ENCODE measurements around the gene IDH2.
"Not testable (repeated sequence)": the region's sequence is repeated elsewhere in the genome, so short reads cannot be mapped to it uniquely, and the experiment has no call there.

The IDH2 gene

DNA sequence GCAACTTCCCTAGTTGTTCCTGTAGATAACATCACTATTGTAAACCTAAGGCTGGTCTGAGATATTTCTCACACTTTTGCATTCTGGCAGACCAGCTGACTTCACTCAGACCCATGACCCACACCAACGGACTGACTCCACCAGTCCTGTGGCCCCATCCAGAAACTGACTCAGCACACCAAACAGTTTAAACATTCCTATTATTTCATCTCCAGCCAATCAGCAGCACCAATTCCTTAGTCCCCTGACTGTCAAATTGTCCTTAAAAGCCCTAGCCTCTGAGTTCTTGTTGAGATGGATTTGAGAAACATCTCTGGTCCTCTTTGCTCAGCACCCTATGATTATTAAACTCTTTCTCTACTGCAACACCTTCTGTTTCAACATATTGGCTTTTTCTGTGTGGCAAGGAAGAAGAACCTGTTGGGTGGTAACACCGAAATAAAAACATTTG, 12.2 kb upstream of the IDH2 start:
- TF ChIP-seq, protein P1, sequence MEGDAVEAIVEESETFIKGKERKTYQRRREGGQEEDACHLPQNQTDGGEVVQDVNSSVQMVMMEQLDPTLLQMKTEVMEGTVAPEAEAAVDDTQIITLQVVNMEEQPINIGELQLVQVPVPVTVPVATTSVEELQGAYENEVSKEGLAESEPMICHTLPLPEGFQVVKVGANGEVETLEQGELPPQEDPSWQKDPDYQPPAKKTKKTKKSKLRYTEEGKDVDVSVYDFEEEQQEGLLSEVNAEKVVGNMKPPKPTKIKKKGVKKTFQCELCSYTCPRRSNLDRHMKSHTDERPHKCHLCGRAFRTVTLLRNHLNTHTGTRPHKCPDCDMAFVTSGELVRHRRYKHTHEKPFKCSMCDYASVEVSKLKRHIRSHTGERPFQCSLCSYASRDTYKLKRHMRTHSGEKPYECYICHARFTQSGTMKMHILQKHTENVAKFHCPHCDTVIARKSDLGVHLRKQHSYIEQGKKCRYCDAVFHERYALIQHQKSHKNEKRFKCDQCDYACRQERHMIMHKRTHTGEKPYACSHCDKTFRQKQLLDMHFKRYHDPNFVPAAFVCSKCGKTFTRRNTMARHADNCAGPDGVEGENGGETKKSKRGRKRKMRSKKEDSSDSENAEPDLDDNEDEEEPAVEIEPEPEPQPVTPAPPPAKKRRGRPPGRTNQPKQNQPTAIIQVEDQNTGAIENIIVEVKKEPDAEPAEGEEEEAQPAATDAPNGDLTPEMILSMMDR (IDR thresholded peaks at IDR 0.05; ENCODE audit: low read length, missing control alignments), result no peak
- DNase-seq (ENCODE audit: low read depth), result no peak

DNA sequence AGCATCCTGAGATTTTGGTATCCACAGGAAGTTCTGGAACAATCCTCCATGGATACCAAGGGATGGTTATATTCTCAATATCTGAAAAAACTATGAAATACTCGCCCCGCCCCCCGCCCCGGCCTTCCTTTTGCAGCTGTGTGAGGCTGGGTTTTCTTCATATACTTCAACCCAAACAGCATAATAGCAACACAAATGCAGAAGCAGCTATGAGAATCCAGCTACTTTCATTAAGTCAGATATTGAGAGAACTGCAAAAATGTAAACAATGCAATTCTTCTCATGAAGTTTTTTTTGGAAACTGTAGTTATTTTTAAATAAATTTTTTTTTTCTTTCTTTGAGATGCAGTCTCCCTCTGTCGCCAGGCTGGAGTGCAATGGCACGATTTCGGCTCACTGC, 10.9 kb upstream of the IDH2 start:
- no peak for DNase-seq (ENCODE audit: low read depth)
- H3K4me3 ChIP-seq (replicated peaks; ENCODE audit: low read depth, low read length), result no peak overlapping the region
- TF ChIP-seq, protein P1 (IDR thresholded peaks at IDR 0.05; ENCODE audit: low read length, missing control alignments), result no peak

More for the DNA sequence above, 12.2 kb upstream of the IDH2 start:
- no peak overlapping the region for H3K4me3 ChIP-seq (replicated peaks; ENCODE audit: low read depth, low read length)

DNA sequence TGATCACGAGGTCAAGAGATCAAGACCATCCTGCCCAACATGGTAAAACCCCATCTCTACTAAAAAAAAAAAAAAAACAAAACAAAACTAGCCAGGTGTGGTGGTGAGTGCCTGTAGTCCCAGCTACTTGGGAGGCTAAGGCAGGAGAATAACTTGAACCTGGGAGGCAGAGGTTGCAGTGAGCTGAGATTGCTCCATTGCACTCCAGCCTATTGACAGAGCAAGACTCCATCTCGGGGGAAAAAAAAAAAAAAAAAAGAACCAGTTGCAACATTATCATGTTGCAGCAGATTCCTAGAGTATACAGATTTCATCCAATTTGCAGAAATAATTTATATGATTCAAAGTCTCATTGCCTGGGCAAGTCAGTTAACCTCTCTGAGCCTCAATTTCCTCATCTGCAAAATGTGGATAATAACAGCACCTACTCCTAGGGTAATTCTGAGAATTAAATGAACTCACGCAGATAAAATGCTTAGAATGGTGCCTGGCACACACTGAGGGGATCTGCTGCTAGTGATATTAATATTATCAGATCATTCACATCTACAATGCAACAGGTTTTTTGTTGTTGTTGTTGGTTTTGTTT, 7.0 kb upstream of the IDH2 start:
- H3K4me3 ChIP-seq (replicated peaks; ENCODE audit: low read depth, low read length); DNase-seq (ENCODE audit: low read depth): not testable (repeated sequence)

DNA sequence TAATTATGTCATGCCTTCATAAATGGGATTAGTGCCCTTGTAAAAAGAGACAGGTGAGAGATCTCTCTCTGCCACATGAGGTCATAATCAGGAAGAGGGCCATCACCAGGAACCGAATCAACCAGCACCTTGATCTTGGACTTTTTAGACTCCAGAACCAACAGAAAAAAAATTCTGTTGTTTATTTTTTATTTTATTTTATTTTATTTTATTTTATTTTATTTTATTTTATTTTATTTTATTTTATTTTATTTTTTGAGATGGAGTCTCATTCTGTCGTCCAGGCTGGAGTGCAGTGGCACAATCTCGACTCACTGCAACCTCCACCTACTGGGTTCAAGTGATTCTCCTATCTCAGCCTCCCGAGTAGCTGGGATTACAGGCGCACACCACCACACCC, 5.8 kb upstream of the IDH2 start:
- not testable (repeated sequence) for H3K4me3 ChIP-seq (replicated peaks; ENCODE audit: low read depth, low read length); DNase-seq (ENCODE audit: low read depth)

DNA sequence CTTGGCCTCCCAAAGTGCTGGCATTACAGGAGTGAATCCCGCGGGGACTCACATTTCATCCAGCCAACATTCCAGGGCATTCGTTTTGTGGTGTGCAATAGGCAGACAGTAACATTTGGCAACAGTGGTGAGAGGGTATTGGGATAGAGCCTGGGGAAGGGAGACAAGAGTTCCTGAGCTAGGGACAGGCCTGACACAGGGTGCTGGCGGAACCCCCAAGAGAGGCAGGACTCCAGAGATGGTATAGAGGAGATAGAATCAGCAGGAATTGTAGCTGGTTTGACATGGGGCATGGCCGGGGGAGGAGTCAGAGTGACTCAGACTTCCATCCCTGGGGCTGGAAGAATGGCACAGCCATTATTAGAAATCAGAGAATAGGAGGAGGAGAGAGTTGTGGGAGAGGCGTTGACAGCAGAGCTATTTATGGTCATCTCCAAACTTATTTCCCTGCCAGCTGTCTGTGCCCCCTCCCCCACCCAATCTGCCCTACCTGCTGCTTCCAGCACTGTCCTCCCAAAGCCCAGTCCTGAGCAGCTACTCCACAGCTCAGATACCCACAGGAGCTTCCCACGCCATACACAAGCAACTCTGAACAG, 4.4 kb upstream of the IDH2 start:
- peak; percentile 55 for DNase-seq (ENCODE audit: low read depth)
- no peak overlapping the region for H3K4me3 ChIP-seq (replicated peaks; ENCODE audit: low read depth, low read length)
- TF ChIP-seq, protein P1 (IDR thresholded peaks at IDR 0.05; ENCODE audit: low read length, missing control alignments), result no peak

DNA sequence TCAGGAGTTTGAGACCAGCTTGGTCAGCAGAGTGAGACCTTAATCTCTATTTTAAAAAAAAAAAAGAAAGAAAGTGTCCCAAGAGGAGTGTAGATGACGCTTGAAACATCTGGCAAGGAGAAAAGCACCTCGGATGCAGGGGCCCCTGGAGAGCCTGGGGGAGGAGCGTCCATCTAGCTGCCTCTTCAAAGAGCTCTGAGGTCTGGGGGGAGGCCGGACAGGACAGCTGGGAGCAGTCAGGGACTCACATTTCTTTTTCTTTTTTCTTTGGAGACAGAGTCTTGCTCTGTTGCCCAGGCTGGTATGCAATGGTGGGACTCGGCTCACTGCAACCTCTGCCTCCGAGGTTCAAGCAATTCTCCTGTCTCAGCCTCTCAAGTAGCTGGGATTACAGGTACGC, 3.3 kb upstream of the IDH2 start:
- no peak overlapping the region for H3K4me3 ChIP-seq (replicated peaks; ENCODE audit: low read depth, low read length)
- no peak for DNase-seq (ENCODE audit: low read depth)
- TF ChIP-seq, protein P1 (IDR thresholded peaks at IDR 0.05; ENCODE audit: low read length, missing control alignments), result no peak

DNA sequence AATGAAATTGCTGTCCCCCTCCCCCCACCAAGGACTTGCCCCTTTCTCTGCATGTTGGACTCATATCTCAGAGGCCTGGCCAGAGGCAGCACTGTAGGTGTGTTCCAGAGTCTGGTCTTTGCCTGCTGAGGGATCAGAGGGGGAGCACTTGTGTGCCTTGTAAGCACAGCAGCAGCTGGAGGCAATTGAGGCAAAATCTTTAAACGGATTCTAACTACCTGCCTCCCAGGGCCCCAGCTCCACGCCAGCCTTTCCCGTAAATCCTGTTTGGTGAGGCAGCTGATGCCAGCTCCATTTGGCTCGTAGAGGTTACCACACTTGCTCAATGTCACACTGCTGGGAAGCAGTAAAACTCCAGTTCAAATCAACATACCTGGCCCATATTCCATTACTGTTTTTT, 2.3 kb upstream of the IDH2 start:
- DNase-seq (ENCODE audit: low read depth), result no peak
- TF ChIP-seq, protein P1 (IDR thresholded peaks at IDR 0.05; ENCODE audit: low read length, missing control alignments), result no peak
- H3K4me3 ChIP-seq (replicated peaks; ENCODE audit: low read depth, low read length), result no peak overlapping the region

DNA sequence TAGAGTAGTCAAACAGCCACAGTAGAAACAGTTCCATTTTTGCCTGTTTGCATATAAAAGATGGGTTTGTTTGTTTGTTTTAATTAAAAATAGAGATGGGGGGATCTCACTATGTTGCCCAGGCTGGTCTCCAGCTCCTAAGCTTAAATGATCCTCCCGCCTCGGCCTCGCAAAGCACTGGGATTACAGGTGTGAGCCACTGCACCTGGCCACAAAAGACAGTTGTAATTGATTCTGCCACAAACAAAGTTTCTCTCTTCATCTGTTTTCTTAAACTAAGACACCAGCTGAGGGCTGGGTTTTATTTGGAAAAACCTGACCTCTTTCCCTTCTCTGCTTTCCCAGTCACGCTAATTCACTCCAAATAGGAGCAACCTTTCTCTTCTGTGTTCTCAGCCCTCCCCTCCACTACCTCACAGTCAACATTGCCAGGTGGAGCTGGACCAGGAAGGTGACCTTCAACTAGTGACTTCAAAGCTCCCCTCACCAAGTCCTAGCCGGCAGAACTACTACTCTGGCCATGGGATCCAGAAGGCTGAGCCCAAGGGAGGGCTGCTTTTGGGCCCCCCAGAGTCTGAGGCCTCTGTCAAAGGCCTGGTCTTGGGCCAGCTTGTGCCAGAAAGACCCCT, 1.5 kb upstream of the IDH2 start:
- DNase-seq (ENCODE audit: low read depth), result no peak
- no peak overlapping the region for H3K4me3 ChIP-seq (replicated peaks; ENCODE audit: low read depth, low read length)
- TF ChIP-seq, protein P1 (IDR thresholded peaks at IDR 0.05; ENCODE audit: low read length, missing control alignments), result no peak
